CD4-positive, alpha-beta T cell treated with Interleukin-1 beta for 1 hour (primary cell): Measurements from ENCODE around the gene KRT71.

Experiments
- DNase-seq, 2 donors: peaks; one replicate each; pipeline ENCODE4 v3.0.0-alpha.2; 2020 to 2022

Gene KRT71

DNA sequence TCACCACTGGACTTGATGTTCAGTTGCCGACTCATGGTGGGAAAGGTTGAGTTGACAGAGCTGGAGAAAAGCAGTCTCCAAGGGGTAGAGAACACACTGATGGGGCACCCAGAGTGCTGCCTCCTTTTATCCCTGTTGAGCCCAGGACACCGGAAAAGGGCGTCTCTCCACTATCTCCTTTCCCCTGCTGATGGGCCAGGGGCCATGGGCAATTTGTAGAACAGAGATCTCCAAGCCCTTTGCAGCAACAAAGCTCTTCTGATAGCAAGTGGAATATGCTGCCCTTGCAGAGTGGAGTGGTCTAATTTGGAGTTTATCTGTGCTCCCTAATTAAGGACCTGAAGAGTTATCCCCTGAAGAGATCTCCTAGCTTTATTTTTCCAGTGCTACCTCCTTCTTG lies 20.8 kb upstream of the KRT71 start, which contains the start of gene KRT74:
Gene KRT74, minus strand, starts transcription at position 101 of the 400 bp plus-strand sequence. Its CDS starts 66 bp downstream, at position 35.
- no peak for DNase-seq

DNA sequence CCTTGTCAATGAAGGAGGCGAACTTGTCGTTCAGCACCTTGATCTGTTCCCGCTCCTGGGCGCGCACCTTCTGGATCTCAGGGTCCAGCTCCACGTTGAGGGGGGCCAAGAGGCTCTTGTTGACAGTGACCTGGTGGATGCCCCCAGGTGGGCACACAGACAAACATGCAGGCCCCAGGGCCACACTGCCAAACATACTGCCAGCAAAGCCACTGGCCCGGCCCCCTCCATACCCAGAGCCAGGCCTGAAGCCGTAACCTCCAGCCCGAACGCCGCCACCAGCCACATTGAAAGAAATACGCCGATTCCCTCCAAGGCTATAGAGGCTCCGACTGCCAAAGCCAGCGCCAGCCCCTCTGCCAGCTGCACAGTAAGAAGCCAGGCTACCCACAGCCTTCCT lies 20.4 kb upstream of the KRT71 start:
- DNase-seq: no peak

DNA sequence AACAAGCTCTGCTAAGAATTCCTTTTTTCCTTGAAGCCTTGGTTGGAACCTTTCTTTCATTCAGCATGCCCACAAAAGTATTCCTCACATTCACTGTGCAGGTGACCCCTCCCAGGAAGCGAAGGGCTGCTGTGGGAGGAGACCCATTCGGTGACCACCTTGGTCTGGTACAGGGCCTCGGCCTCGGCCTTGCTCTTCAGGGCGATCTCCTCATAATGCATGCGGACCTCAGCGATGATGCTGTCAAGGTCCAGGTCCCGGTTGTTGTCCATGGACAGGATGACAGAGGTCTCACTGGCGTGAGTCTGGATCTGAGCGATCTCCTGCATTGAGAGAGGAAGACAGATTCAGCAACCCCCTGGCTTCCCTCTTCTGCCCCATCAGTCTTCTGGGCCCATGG lies 17.6 kb upstream of the KRT71 start:
- no peak for DNase-seq

DNA sequence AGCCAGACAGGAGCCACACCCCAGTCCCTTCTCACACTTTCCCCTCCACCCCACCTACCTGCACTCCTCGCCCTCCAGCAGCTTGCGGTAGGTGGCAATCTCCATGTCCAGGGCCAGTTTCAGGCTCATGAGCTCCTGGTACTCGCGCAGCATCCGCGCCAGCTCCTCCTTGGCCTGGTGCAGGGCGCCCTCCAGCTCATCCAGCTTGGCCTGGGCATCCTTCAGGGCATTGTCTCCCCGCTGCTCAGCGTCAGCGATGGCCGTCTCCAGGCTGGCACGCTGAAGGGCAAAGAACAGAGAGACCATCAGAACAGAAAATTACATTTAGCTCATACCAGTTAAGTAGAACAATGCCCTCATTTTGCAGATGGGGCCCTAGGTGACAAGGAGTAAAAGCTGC lies 15.2 kb upstream of the KRT71 start:
- no peak for DNase-seq

DNA sequence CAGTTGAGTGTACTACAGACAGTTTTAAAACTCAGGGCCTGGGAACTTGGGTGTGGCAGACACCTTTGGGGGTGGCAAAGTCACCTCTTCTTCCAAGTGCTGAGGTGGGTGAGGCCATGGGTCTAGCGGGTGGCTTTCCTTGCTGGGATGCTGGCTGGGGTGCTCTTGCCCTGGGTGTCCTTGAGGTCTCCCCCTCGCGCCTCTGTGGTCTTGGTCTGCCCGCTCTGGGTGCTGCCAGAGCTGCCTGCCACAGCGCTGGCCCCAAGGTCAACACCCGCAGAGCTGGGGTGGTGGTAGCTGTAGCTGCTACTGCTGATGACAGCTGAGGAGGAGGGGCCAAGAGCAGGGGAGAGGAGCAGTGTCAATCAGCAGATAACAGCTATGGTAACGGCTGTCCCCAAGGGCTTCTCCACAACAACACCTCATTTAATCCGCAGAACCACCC lies 13.9 kb upstream of the KRT71 start:
- peak; percentile 75 to 81 for DNase-seq

DNA sequence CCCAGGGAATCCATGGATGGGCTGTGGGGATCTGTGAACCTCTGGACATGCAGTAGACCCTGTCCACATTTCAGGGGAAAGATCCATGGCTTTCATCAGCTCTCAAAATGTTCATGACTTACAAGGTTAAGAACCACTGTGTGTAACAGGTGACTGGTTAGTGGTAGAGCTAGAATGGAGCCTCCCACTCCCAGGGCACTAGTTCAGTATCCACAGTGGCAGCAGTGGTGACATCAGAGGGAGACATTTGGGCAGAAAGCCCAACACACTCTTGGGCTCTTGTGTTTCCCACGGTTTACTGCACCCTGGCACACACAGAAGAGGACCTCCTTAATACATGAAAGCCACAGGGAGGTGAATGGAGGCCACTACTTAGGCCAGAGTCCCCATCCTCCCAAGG lies 11.6 kb upstream of the KRT71 start:
- no peak for DNase-seq

DNA sequence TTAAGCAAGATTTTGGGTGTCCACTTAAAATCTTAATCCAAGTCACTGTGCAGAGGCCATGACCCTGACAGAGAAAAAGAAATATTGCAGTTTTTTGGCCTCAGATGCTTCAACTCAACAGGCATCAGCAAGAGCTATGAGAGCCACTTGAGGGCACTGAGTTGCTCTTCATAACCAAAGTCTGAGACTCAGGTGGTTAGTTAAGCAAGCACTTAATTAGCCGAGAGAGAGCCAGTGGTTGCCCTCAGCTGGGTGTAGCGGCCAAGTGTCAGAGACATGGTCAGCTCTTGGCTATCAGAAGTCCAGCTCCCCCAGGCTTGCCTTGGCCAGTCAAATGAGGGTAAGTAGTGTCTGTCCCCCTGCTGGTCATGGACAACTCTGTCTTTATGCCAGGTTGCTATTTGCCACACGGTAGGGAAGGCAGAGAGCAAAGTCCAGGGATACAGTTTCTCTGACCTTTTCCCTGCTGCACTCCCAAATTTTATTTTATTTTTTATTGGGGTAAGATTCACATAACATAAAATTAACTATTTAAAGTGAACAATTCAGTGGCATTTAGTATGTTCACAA lies 9.0 kb upstream of the KRT71 start:
- no peak for DNase-seq

DNA sequence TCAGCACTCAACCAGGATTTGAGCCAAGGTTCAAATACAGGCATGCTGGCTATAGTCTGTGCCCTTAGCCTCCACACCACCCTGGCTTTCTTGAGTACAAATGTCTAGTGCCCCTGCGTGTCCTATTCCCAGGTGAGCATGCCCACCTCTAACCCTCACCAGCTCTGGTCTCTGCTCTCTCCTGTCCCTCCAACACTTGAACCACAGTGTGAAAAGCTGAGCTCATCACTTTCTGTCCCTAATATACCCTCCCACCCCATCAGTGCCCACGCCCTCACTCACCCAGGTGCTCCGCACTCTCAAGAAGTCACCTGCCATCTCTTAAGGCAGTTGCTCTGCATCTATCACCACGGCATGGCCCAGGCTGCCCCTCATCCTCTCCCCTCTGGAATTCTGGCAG lies 7.0 kb upstream of the KRT71 start:
- DNase-seq: no peak

DNA sequence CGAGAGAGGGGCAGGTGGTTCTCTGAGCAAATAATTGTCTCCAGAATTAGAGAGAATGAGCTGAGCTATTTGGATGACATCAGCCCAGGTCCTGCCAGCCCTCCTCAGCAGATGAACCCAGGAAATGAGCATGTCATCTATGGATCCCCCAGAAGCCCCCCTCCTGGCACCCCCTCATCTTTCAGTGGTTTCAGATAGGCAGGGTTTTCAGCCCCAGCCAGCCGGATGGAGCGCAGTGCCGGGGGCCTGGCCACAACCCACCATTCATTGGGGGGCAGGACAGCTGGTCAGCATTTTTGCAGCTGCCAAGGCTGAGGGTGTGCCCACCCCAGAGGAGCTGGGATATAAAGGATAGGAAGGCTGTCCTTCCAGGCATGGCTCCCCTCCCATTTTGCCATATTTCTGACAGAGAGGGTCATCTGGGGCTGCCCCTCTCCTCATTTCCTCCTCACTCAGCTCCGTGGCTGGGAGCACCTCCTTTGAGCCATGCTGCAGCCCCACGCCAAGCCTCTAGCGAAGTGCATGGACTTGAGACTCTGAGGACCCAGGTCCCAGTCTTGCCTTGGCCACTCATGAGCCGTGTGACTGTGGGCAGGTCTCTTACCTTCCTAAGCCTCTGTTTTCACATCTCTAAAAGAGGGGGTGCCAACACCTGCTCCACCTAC lies 6.0 kb upstream of the KRT71 start:
- no peak for DNase-seq

DNA sequence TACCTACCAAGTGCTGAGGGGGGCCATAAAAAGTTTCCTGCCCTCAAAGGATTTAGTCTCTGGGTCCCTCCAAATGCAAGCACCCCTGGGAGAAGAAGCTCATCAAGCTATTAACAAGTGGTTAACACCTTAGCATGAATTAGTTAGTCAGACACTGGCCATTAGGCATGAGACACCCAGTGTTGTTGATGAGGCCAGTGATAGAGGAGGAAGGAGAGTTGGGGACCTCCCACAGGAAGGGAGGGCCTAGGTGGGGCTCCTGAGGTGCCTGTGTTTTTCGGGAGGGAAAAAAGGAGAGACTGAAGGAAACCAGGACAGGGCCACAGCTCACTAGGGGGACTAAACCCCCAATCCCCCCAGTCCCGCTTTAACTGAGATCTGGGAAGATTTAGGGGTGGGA lies 4.5 kb upstream of the KRT71 start:
- DNase-seq: no peak

DNA sequence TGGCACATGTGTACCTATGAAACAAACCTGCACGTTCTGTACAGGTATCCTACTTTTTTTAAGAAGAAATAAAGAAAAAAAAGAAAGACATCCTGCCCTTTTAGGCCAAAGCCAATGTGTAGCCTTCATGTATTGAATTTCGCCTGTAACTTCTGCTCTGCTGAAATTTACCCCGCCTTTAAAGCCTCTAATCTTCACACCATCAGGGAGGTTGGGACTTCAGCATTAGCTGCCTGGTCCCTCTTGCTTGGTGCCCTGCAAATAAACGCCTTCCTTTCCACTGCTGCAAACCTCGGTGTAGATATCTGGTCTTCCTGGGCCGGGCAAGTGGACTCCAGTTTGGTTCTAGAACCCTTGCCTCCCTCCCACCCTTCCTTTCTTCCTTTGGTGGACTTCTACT lies 2.6 kb upstream of the KRT71 start:
- DNase-seq: peak in 1 of 2 donors; percentile 35

DNA sequence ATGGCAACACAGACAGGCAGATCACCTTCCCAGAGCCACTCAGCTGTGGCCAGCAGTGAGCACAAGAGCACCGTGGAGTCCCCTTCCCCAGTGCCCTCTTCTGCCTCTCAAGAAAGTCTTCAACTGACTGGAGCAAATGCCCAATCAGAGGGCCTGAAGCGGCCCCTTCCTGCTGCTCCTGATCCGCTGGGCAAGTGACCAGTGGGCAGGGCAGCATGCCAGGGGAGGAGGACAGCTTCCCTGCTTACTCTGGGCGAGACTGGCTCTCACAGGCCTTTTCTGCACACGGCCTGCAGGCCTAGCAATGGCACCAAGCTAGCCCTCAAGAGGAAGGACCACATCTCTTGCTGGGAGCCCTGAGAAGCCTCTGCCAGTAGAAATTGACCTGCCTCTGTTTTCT lies 890 bp downstream of the KRT71 start:
- no peak for DNase-seq

DNA sequence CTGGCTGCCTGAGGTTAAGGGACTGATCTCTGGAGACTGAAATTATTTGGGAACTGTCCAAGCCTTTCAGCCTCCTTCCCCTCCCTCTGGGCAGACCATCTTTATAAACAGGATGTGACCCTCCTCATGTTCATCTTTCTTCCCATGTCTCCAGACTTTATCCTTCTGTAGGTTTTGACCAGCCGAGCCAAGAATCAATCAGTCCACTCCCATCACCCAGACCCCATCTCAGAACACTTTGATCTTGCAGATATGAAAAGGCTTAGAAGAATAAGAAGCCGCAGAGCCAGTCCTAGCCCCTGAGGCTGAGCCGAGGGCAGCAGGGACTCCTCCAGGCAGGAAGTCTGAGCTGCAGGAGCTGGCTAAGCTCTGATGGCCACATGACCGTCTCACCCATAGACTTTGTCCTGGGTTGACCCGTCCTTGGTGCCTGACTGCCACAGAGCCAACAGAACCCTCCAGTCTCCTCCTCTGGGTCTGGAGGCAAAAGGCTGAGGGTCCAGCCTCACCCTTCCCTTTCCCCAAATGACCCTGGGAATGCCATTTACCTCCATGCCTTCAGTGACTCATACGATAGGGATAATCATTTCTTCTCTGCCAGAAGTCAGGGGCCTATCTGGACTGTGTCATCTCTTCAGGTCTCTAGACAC lies 1.6 kb downstream of the KRT71 start:
- no peak for DNase-seq

DNA sequence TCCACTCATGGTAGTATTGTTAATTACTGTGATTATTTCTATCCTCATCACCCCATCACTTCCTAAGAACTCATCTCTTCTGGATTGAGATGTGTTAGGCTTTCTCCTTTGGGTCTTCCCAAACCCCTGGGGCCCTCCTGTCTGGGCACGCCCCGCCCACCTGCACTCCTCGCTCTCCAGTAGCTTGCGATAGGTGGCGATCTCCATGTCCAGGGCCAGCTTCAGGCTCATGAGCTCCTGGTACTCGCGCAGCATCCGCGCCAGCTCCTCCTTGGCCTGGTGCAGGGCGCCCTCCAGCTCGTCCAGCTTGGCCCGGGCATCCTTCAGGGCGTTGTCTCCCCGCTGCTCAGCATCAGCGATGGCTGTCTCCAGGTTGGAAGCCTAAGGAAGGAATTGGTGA lies 6.8 kb downstream of the KRT71 start:
- no peak for DNase-seq

DNA sequence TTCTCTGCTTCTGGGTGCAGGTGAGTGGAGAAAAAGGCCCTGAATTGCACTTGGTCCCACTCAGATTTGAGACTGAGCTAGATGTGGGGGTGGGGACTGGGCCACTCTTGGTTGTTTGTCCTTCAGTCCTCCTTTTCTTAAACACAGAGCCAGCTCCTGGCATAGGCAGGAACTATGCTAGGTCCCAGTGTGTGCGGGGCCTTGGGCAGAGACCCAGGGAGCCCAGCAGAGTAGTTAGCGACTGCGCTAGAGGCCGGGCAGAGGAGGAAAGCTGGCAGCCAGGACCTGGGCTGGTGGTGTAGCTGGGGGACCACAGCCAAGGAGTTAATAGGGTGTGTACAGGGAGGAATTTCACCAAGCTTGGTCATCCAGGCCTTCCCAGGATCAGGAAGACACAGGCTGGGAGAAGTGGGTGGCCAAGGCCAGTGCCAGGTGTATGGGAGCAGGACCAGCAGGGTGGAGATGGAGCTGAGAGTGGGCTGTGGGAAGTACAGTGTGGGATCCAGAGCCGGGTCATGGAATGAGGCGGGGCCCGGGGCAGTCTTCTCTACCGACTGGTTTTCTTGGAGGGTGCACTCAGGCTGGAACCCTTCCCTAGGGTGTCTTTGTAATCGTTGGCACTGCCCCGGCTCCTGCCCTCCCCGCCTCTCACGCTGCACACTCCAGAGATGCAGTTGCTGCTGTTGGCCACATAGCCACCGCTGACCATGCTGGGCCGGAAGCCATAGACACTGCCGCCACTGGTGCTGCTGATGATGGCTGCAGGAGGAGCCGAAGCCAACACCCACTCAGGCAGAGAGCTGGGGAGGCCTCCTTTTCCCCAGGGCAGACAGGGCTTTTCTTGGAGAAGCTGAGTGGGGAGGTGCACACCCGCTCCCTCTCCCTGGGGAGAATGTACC lies 8.7 kb downstream of the KRT71 start:
- no peak for DNase-seq

DNA sequence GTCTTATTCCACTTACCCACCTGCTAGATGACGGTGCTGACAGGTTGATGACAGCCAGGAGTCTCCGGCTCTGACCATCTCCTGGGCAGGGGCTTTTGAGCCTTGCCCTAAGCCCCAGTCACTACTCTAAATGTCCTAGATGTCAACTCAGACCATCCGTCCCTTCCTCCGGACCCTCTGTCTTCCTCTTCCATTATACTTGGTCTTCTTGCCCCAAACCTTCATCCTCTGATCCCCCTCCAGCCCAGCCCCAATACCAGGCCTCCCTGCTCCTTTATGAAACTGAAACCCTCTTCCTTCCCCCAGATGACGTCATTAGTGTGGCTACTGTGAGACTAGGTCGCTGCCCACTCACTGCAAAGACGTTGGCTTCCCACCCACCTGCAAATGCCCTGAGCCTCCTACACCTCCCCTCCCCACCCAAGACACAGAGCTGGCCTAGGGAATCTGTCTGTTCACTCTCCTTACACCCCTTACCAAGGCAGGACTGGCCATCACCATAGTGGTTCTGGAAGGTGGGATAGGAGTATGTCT lies 10.1 kb downstream of the KRT71 start:
- no peak for DNase-seq

DNA sequence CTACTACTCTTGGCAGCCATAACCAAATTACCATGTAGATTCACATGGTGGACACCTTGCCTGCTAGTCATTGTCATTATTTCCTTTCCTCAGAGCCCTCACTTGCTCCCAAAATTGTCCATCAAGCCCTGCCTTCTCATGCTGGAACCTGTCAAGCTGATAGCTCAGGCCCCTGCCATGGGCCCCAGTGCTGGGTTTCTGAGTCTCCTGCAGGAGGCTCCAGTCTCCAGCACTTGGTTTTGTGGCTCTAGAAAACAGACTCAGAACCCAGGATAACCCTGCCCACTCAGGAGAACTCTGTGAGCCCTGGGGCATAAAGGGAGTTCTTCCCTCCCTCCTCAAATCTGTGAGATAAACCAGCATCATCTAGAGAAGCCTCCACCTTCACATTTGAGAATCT lies 10.8 kb downstream of the KRT71 start:
- DNase-seq: no peak

DNA sequence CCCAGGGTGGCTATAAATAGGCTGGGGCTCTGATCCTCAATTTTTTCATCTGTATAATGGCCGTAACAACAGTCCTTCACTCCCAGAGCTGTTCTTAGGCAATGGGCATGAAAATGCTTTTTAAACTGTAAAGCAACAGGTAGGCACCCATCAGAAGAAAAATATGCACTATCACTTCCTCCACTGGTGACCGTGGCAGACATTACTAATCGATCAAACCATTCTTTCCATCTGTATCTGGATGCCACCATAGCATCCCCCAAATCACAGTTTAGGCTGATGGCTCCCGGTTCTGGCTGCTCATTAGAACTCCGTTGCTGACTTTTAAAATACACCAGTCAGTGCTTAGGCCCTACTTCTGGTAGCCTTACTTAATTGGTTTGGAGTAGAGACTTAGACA lies 11.2 kb downstream of the KRT71 start:
- DNase-seq: no peak

DNA sequence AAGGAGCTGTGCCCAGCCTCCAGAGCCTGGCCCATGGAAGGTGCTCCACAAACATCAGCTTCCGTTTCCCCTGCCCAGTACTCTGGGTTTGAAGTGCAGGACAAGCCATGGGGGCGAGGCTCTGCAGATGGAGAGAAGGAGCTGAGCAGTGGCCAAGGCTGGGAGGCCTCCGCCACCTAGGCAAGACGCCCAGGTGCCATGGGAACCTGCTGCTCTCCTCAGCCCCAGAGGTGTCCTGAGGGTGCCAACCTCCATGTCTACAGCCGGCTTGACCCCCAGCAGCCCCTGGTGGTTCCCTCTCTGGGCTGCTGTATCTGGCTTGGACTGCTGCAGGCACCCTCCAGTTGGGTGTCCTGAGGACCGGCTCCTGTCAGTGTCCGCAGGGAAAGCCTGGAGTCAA lies 12.4 kb downstream of the KRT71 start:
- DNase-seq: no peak

DNA sequence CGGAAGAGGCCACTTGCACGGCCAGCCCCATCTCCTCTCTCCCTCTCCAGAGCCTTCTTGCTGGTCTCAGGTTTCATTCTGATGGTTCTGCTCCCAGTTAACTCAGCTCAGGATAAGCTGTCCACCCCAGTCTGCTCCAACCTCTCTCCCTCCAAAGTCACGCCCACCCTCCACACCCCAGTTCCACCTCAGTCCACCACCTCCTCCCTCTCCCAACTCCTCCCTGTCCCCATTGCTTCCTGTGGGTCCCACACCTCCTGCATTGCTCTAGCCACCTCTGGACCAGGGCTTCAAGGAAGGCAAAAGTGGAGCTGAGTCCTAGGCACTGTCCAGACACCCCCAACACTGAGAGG lies 13.1 kb downstream of the KRT71 start:
- no peak for DNase-seq

DNA sequence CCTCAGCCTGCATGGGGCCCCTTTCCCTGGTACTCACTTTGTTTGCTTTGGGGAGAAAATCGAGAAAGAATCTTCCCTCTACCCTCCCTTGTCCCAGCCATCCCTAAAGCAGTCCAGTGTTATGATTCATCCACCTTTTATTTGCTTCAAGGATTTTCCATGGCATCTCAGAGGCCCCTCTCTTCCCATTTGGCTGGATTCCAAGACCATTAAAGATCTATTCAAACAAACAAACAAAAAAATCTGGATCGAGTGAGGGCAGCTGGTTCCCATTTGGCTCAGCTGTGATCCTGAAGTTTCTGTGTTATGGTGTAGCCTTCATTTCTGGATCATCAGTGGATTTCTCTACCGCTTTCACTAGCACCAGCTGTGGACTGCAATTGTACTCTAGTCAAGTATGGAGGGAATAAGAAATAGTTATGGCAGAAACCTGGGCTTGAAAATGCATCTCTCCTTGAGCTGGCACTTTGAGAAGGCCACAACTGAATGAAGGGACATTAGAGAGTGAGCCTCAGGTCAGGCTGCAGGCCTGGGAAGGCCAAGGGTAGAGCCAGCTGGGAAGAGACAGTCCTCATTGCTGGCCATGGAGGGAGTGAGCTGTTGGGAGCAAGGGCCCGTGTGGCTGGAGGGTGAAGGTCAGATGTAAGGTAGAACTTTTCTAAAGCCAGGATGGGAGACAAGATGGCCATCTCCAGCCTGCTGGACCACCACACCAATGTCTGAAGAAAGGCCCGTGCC lies 13.7 kb downstream of the KRT71 start:
- DNase-seq: no peak

DNA sequence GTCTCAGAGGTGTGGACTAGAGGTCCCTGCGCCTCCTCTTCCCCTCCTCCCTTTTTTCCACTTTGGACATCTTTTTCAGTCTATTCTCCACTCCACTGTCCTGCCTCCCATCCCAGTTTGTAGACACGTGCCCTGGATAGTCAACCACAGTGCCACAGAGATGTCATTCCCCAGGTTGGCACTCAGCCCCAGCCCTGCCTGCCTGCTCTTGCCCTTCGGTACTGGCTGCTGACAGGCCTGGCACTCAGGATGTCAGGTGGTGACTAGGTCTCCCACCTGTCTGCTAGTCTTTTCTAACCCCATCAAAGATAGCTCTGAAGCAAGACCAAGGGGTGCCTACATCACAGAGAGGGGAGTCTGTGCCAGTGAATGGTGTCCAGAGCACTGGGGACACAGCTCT lies 15.8 kb downstream of the KRT71 start:
- DNase-seq: no peak

DNA sequence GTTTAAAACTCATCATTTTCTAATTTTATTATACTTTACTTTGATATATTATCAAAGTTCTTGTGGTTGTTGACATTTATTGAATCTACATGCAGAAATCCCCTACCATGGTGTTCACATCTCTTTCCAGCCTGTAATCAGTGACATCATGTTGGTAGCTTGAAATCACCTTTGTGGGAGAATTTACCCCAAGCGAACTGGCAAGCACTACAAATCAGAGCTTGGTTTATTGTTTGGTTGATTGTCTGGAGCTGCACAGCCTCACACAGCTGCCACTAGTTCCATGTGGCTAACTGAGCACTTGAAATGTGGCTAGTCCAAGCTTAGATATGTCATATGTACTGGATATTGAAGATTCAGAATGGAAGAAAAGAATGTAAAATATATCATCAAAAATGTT lies 17.4 kb downstream of the KRT71 start:
- no peak for DNase-seq
